OCI-LY1 (cell line): ENCODE measurements around the gene PTPRJ.

Source experiments
- H2AFZ ChIP-seq: fragments of 200-600 bp; sonication (generic), shearing (Covaris generic); 2 replicates; pipeline ENCODE4 v1.6.0; 2014; ENCODE audit warnings: antibody characterized with exemption, mild to moderate bottlenecking, low read length
- H3F3A ChIP-seq: fragments of 200-600 bp; sonication (generic), shearing (Covaris generic); 2 replicates; pipeline ENCODE4 v1.6.0; 2014; ENCODE audit warnings: mild to moderate bottlenecking, antibody characterized with exemption, low read length, moderate library complexity; ENCODE audit not compliant: insufficient read depth
- H3K27ac ChIP-seq: fragments of 200-600 bp; sonication (generic); 2 replicates; pipeline ENCODE4 v1.5.1; 2014; ENCODE audit warnings: low read length, mixed run types, mild to moderate bottlenecking, low read depth; ENCODE audit not compliant: poor library complexity, severe bottlenecking
- H3K27me3 ChIP-seq: fragments of 200-600 bp; sonication (generic); 2 replicates; pipeline ENCODE4 v1.6.0; 2014; ENCODE audit warnings: antibody characterized with exemption, mild to moderate bottlenecking, low read length, moderate library complexity; ENCODE audit not compliant: insufficient read depth
- H3K36me3 ChIP-seq: fragments of 200-600 bp; sonication (generic); 2 replicates; pipeline ENCODE4 v1.6.1; 2014; ENCODE audit warnings: mild to moderate bottlenecking, antibody characterized with exemption, low read length, moderate library complexity, mixed read lengths; ENCODE audit not compliant: insufficient read depth
- H3K4me1 ChIP-seq: fragments of 200-600 bp; sonication (generic); 2 replicates; pipeline ENCODE4 v1.5.1; 2014; ENCODE audit warnings: mild to moderate bottlenecking, low read length, moderate library complexity; ENCODE audit not compliant: insufficient read depth, severe bottlenecking
- H3K4me2 ChIP-seq: fragments of 200-600 bp; sonication (generic), shearing (Covaris generic); 2 replicates; pipeline ENCODE4 v1.6.1; 2014; ENCODE audit warnings: low read length
- H3K4me3 ChIP-seq: fragments of 200-600 bp; sonication (generic); 2 replicates; pipeline ENCODE4 v1.5.1; 2014; ENCODE audit warnings: low read length, low read depth, mild to moderate bottlenecking, mixed read lengths; ENCODE audit not compliant: poor library complexity, severe bottlenecking
- H3K79me2 ChIP-seq: fragments of 200-600 bp; shearing (Covaris generic); 2 replicates; pipeline ENCODE4 v1.6.1; 2016; ENCODE audit warnings: mixed run types, low read length, mixed read lengths; ENCODE audit not compliant: insufficient read depth
- H3K9ac ChIP-seq: fragments of 200-600 bp; sonication (generic), shearing (Covaris generic); 2 replicates; pipeline ENCODE4 v1.6.1; 2014; ENCODE audit warnings: mild to moderate bottlenecking, low read length, mixed read lengths
- H3K9me2 ChIP-seq: fragments of 200-600 bp; sonication (generic), shearing (Covaris generic); 2 replicates; pipeline ENCODE4 v1.6.1; 2014; ENCODE audit warnings: low read depth, mild to moderate bottlenecking, low read length, mixed read lengths
- H3K9me3 ChIP-seq: fragments of 200-600 bp; shearing (Covaris generic); 2 replicates; pipeline ENCODE4 v1.6.1; 2014; ENCODE audit warnings: low read length, mixed read lengths
- H4K20me1 ChIP-seq: fragments of 200-600 bp; sonication (generic), shearing (Covaris generic); 2 replicates; pipeline ENCODE4 v1.6.0; 2016; ENCODE audit warnings: mild to moderate bottlenecking, low read length; ENCODE audit not compliant: insufficient read depth
- CTCF ChIP-seq: fragments of 200-600 bp; sonication (generic), shearing (Covaris generic); IDR thresholded peaks from 2 replicates; pipeline ENCODE4 v1.5.1; 2017; ENCODE audit warnings: mild to moderate bottlenecking, antibody characterized with exemption, low read length, moderate library complexity, mixed read lengths
- EZH2 ChIP-seq: fragments of 200-600 bp; sonication (generic), shearing (Covaris generic); IDR thresholded peaks from 2 replicates; pipeline ENCODE4 v1.8.0; 2017; ENCODE audit warnings: borderline replicate concordance, mixed run types, mild to moderate bottlenecking, antibody characterized with exemption, low read length, moderate library complexity, mixed read lengths

PTPRJ gene

GRCh38 chr11:48056325-48057183, 76.2 kb downstream of the PTPRJ start:
- H3K4me2 ChIP-seq: peak overlapping the region; percentile 27; the same call in 1 of the 2 replicates
- no peaks in the 10 kb centered on the region for H4K20me1 ChIP-seq
- H3K9me3 ChIP-seq: no peaks in the 10 kb centered on the region
- no peak overlapping the region for H3K9ac ChIP-seq
- H3K9me2 ChIP-seq: no peaks in the 10 kb centered on the region
- peaks cover 35% of the 10 kb centered on the region; the same call in 1 of the 2 replicates for H3K36me3 ChIP-seq
- peak overlapping the region; percentile 69 for H3K27ac ChIP-seq
- peaks cover 93% of the 10 kb centered on the region for H3K4me1 ChIP-seq
- no peaks in the 10 kb centered on the region for H3F3A ChIP-seq
- H2AFZ ChIP-seq: no peak overlapping the region
- no peaks in the 10 kb centered on the region for H3K27me3 ChIP-seq
- no peak overlapping the region for H3K4me3 ChIP-seq
- H3K79me2 ChIP-seq: peaks cover 84% of the 10 kb centered on the region
- no peak for TF ChIP-seq EZH2
- TF ChIP-seq CTCF: no peak

DNA sequence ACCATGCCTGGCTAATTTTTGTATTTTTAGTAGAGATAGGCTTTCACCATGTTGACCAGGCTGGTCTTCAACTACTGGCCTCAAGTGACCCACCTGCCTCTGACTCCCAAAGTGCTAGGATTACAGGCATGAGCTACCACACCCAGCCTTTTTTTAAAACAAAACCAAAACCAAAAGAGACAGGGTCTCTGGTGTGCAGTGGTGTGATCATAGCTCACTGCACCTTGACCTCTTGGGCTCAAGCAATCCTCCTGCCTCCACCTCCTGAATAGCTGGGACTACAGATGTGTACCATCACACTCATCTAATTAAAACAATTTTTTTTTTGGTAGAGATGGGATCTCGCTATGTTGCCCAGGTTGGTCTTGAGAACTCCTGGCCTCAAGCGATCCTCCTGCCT, 77.7 kb downstream of the PTPRJ start:
- Histone ChIP-seq H3K9me3 (no peaks in the 10 kb centered on the region), H3K9me2 (no peaks in the 10 kb centered on the region), H3K36me3 (peaks cover 37% of the 10 kb centered on the region; the same call in 1 of the 2 replicates), H3K27ac (peak overlapping the region; percentile 42), H3F3A (no peaks in the 10 kb centered on the region), H4K20me1 (no peaks in the 10 kb centered on the region), H3K79me2 (peaks cover 79% of the 10 kb centered on the region), H3K4me2 (no peak overlapping the region), H3K4me1 (peaks cover 93% of the 10 kb centered on the region), H3K9ac (no peak overlapping the region), H3K27me3 (no peaks in the 10 kb centered on the region), H3K4me3 (no peak overlapping the region), H2AFZ (no peak overlapping the region)
- TF ChIP-seq EZH2: no peak
- no peak for TF ChIP-seq CTCF

- peak overlapping the region; percentile 42 for H3K27ac ChIP-seq
- no peak overlapping the region for H3K9ac ChIP-seq
- peaks cover 40% of the 10 kb centered on the region; the same call in 1 of the 2 replicates for H3K36me3 ChIP-seq
- no peaks in the 10 kb centered on the region for H3F3A ChIP-seq
- no peak overlapping the region for H3K4me2 ChIP-seq
- H3K4me3 ChIP-seq: no peak overlapping the region
- no peaks in the 10 kb centered on the region for H3K9me3 ChIP-seq
- H3K79me2 ChIP-seq: peaks cover 85% of the 10 kb centered on the region
- no peak overlapping the region for H2AFZ ChIP-seq
- H3K27me3 ChIP-seq: no peaks in the 10 kb centered on the region
- peaks cover 96% of the 10 kb centered on the region for H3K4me1 ChIP-seq
- H3K9me2 ChIP-seq: no peaks in the 10 kb centered on the region
- TF ChIP-seq CTCF (no peak), EZH2 (no peak)
- H4K20me1 ChIP-seq: no peaks in the 10 kb centered on the region
These were observed 78.4 kb downstream of the PTPRJ start for GRCh38 chr11:48058788-48059187.
